ENCODE data around the gene DHRS1.
A peak's percentile ranks its signal among the peaks of the same experiment; 100 is the strongest.

Gene DHRS1

DNA sequence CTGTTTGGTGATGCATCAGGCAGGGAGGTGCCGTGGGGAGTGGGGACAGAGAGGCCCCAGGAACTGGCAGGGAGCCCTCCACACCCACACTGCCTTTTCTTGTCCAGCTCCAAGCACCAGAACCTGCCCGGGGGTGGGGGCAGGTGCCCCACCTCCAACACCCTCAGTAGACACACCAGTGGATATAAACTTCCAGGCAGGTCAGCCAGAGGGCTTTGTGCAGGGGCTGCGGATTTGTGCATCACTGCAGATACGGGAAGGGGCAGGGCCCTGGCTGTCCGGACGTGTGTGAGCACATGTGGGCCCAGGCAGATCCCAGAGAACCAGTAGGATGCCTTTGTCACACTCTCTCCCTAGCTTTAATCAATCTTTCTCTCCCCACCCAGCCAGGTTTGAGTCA is 35.3 kb downstream of the DHRS1 start:
- no peak for DNase-seq (ENCODE audit: low read depth, low spot score)

DNA sequence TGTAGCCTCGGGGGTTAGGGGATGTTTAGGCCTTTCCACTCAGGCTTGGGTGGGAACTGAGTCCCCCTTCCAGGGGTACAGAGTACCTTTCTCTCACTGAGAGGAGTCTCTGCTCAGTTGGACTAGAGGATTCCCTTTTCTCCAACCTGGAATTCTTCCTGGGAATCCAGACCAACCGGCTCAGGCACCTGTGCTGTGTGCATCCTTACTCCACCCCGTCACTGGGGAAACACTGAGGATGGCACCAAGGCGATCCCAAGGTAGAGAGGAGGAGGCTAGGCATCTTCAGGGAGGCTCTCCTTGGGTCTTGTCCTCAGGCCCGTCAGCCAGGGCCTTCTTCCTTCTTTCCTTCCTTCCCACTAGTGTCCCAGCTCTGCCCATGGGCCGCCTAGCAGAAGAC is 35.7 kb downstream of the DHRS1 start:
- DNase-seq (ENCODE audit: low read depth, low spot score): no peak

DNA sequence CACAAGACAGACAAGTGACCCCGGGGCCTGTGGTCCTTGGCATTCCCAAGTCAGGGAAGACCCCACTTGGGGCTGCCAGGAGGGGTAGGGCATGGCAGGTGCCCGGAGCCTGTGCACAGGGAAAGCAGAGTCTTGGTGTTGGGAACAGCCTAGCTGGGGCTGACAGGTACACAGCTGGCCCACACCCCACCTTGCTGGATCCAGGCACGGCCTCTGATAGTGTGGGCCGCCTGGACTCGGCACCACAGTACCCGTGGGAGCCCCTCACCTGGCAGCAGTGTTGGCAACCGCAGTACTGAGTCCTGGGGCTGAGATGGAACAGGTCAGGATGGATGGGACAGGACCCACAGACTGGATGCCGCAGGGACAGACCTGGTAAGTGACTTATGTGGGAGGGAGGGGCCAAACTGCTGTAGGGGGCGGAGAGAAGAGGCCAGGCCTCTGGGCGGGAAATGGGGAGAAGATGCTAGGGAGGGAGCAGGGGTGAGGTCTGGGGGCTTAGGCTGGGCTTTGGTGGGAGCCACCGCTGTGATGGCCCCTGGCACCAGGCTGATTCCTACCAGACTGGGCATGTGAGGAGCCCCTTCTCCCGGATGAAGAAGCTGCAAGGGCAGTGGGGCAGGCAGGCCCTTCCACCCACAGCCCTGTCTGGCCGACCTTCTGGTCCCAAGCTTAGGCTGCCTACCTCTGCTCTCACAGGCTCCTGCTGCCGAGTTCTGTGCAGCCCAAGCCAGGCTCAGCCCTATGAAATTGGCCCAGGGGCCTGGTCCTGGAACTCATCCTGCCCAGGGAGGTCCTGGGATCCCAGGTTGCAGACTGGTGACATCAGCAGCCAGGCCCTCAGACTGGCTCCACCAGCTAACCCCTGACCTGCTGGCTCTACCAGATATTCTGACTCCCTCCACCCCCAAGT is 36.5 kb downstream of the DHRS1 start, which contains the start of gene TGM1:
Gene TGM1 (minus strand): TSS at position 357 of the 913 bp plus-strand sequence. CDS start 825 bp downstream, outside the sequence.
- no peak for DNase-seq (ENCODE audit: low read depth, low spot score)

DNA sequence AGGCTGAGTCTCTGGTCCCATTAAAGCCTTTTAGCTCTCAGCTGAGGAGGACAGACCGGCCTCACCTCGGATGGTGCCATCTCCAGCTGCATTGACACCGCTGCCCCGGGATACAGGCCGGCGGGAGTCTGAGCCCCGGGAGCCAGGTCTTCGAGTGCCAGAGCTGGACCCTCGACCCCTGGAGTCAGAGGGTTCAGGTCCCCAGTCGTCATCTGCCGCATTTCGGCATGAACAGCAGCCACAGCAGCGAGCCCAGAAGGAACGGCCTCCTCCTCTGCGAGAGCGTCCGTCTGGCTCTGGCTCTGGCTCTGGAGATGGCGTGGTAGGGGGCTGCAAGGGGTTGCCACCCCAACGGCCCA is 37.6 kb downstream of the DHRS1 start:
- no peak for DNase-seq (ENCODE audit: low read depth, low spot score)

DNA sequence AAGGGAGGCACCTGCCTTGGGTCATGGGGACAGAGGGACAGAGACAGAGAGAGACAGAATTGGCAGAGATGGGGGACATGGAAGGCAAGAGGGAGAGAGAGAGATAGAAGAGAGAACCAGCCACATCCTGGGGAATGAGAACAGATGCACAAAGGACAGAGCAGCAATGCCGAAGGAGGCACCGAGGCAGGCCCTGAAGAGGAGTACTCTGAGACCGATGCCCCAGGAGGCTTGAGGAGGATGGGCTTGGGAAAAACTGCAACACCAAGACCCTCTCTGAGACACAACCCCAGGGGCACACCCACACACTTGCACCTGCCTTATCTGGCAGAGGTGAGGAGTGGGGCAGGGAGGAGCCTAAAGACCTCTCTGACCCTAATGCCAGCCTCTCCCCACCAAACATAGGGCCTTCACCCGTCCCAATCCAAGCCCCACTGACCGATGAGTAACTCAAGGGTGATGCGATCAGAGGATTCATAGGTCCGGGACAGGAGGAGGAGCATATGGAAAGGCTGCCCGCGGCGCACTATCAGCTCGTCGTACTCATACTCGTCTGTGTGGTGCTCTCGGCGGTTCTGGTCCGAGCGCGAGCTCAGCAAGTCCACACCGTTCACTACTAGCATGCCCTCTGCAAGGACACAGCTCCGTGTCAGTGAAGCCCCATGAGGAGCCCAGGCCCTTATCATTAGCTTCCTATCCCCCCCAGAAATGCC is 38.2 kb downstream of the DHRS1 start:
- DNase-seq (ENCODE audit: low read depth, low spot score): no peak

DNA sequence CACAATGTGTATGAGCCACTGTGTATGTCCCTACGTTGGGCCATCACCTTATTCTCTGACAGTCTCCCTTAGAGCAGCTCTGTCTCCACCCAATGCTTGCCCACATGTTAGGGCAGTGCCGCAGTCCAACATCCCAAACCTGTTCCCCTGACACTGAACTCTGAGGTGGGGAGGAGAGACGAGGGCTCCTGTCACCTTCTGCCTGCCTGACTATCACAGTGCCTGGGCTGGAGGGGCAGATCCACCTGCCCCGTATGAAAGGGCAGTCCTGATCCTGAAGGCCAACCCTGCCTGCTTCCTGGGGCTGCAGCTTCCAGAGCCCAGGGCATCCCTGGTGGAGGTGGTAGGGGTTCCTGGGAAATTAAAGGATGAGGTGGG is 38.8 kb downstream of the DHRS1 start:
- no peak for DNase-seq (ENCODE audit: low read depth, low spot score)

DNA sequence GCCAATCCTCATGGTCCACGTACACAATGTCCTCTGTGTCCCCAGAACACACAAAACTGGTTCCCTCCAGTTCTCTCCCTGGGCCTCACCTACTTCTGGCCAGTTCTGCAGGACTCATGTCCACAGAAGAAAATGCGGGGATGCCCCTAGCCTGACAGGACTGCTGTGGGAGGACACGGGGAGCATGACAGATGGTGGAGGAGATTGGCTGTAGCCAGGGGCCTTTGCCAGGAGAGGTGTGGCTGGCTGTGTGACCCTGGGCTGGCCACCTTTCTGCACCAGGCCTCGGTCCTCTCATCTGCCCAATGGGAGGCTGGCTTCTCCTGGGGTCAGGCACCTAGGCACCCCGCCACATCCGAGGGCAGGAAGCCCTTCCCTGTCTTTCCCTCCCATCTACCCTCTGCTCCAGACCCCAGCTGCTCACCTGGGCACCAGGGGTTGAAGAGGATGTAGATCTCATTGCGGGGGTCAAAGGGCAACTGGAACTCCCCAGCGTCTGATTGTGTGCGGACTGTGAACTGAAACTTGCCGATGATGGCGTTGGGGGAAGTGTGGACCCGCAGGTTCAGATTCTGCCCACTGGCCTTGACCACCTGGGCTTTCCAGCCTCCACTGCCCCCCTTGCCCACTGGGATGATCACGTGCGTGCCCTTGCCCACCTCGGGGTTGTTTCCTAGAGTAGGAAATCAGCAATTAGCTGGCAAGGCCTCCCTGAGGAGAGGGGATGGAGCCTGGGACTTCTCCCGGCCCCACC is 39.4 kb downstream of the DHRS1 start:
- no peak for DNase-seq (ENCODE audit: low read depth, low spot score)

DNA sequence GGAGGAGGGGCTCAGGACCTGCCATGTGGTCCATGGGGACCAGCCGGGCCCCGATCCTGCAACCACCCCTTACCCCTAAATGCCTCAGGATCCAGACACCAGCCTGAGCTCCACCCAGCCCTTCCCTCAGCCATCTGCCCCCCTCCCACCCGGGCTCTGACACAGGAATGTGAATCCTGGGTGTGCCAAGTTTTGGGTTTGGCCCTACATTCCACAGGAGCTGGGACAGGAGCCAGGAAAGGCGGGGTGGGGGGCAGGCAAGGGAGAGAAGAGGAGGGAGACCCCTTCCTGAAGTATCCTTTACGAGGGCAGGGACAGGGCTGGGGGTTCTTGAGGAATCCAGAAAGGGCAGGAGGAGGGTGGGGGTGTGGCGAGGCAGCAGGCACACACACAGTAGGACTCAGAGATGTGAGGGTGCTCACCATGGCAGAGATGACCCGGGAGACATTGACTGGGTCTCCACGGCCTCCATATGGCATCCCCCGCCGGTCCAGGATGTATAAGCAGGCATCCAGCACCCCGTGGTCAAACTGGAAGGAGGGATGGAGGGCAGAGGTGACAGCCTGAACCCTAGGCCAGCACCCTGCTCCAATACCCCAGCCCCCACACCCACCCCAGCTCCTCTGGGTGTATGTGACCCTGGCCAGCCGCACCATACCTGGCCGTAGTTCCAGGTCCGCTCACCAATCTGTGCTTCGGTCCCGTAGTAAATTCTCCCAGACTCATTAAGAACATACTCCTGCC is 40.1 kb downstream of the DHRS1 start:
- DNase-seq (ENCODE audit: low read depth, low spot score): peak; percentile 93

DNA sequence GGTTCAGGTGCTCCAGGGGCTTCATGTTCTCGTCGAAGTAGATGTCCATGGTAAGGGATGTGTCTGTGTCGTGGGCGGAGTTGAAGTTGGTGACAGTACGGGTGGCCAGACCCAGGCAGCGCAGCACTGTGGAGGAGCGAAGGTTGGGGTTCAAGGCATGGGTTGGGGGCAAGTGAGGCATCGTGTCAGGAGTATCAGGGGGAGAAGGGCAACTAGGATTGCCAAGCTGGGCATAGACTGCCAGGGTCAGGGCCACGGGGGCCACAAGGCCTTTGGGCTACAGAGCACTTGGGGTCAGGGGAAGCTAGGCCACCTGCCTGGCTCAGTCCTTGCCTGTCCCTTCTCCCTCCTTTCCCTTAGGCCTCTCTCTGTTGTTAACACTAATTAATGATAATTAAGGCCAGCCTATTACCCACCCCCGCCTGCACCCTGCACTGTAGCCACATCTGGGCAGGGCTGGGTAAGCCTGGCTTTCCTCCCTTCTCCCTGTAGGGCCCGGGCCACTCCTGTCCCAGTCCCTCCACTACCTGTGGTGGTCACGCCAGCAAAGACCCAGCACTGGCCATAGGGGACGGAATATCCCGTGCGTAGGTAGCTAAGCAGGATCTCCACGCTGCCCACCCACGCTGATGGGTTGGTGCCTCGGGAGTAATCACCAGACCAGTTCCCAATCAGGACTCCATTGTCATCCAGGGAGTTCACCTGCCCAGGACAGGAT is 40.9 kb downstream of the DHRS1 start:
- DNase-seq (ENCODE audit: low read depth, low spot score): no peak

DNA sequence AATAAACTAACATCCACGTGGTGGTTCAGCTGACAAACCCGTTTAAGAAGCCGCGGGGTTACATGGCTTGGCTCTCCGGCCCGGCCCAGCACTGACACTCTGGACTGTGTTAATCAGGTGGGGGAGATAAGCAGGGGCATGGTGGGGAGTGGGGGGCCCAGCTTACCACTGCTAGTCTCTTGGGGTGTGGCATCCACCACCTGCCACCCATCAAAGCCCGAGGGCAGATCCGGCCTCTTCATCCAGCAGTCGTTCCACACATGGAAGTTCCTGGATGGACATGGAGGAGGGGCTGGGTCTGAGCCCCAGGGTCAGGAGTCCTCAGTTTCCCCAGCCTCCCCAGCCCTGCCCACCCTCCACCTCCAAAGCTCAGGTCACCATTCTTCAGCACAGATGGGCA is 41.5 kb downstream of the DHRS1 start:
- DNase-seq (ENCODE audit: low read depth, low spot score): no peak

DNA sequence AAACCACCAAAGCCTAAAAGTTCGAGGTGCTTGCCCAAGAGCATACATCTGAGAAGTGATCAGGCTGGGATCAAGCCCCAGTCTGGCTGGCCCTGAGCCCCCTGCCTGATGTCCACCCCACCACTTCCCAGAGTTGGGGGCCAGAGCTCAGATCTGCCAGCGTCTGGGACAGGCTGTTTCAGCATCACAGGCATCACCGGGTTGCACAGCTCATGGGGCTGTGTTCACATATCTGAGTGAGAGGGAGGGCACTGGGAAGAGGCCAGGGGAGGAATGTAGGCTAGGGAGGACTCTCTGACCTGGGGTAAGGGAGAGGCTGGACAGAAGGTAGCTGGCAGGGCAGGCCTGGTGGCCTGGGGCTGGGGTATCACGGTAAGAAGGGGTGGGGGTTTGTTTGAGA is 42.6 kb downstream of the DHRS1 start:
- DNase-seq (ENCODE audit: low read depth, low spot score): no peak

DNA sequence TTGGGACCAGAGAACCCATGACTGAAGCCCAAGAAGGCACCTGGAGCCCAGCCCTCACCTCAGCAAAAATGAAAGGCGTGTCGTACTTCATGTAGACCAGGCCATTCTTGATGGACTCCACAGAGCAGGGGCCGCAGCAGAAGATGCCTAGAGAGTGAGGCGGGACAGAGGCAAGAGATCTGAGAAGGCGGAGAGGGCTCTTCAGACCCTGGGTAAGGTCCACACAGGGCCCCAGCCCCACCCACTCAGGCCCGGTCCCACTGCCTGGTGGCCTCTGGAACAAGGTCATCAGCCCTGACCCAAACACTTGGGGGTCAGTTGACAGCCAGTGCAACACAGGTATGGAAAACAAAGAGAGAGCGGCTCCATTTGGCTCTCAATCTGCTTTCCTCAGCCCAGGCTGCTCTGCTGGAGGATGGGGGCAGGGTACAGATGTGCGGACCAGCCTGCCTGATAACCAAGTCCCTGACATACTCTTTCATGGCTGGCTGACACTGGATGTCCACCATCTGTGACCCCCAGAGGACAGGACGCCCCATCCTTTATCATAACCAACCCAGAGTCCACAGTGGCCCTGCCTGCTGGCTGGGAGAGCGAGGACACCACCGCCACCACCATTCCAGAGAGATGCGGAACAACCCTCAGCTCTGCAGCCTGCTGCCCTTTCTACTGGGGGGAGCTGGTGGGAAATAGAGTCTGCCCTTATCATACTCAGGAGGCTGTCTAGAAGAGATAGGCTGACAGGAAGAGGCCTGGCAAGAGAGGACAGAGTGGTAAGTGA is 43.5 kb downstream of the DHRS1 start:
- no peak for DNase-seq (ENCODE audit: low read depth, low spot score)

DNA sequence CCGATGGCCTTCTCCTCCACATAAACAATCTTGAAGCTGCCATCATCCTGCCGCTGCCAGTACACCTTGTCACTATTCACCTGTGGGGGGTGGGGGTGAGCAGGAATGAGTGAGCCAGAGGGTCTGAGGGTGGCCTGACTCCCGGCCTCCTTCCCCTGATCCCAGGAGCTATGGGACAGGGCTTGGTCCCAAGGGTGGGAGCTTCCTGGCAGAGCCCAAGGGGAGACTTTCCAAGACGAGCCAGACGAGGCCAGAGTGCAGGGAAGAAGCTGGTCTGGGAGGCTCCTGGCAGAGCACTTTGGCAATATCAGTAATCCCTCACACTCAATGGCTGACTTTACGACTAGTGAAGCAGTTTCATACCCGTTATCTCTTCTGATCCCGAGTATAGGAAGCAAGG is 44.1 kb downstream of the DHRS1 start:
- no peak for DNase-seq (ENCODE audit: low read depth, low spot score)

DNA sequence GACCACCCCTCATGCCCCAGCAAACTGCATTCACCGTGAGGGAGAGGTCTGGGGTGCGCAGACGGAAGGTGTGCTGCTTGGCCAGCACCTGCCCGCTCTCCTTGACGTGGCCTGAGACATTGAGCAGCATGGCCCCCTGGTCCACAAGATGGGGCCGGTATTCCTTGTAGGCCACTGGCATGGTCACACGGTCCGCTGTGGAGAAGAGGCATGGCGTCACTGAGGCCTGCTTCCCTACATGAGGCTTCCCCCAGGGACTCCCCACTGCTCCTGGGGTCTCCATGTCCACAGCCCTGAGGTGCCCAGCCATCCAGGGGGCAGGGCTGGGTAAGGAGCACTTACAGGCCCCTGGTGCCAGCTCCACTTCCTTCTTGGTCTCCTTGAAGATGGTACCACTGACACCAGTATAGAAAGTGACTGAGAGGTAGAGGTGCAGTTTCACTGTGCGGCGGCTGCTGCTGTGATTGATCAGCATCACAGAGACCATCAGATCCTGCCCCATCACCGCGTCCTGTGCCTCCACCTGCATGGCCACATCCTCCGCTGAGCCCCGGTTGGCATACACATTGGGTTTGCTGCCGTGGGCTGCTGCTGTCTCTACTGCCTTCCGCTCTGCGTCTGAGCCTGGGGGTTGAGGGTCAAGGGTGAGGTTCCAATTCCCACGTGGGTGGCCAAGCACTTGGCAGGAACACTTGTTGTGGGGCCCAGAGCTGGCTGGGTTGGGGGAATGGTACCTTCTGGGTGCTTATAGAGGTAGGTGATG is 44.8 kb downstream of the DHRS1 start:
- no peak for DNase-seq (ENCODE audit: low read depth, low spot score)

DNA sequence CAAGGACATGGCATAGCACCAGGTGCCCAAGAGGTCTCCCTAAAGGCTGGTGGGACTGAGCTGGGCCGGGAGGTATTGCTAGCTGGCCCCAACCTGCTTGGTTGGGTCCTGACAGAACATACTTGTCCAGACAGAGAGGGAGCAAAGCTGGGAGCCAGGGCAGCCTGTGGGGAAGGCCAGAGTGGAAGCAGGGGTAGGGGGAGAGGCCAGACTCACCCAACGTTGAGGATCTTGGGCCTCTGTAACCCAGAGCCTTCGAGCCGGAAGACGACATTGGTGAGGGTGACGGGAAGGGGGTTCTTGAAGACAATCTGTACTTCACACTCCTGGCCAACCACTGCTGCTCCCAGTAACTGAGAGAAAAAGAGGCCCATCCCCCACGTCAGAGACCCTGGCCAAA is 45.6 kb downstream of the DHRS1 start:
- DNase-seq (ENCODE audit: low read depth, low spot score): no peak

DNA sequence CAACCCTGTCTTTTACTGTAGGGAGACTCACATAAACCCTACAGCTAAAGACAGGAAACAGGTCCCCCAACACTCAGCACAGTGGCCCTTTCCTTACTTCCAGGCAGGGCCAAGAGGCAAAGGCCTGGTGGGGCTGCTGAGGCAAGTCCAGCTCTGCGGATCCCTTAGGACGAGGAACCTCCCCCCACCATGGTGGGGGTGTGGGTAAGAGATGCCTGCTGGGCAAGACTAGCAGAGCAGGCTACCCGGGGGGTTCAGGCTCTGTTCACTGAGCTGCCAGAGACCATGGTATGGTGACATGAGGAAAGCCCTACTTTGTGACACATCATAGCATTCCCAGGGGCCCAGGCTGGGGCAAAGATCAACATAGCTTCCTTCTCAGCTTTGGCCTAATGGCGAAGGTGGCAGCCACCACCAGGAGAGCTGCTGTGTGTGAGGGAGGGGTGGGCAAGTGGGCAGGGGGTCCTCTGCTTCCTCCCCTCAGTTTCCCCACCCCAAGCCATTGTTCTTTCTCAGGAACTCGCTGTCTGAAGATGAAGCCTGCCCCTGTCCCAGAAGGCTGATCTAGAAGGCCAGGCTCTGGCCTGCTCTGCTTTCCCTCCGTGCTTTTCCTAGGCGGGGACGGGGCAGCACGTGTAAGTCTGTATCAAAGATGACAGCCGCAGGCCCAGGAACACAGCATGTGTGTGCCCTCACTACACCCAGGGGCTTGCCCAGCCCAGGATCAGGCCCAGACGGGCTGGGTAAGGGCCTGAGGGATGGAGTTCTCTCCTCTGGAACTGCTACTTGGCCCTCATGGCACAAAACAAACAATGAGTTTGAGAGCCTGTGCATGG is 47.1 kb downstream of the DHRS1 start:
- DNase-seq (ENCODE audit: low read depth, low spot score): no peak

DNA sequence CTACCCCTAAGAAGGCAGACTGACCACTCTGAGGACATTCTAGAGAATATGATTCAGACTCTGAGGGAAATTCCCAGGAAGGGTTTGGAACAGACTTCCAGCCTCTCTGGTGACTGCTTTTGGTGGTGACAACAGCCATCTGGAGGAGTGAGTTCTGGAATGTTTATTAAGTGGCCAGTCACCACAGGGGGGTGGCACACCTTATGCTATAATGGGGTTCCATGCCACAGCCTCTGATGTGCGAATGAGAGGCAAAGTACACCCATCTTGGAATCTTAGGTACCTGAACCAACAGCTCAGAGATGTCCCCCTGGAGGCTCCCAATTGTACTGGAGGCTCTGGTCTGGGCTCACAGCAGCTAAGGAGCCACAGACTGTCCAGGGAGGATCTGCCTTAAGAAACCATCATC is 47.7 kb downstream of the DHRS1 start:
- DNase-seq (ENCODE audit: low read depth, low spot score): peak; percentile 71

DNA sequence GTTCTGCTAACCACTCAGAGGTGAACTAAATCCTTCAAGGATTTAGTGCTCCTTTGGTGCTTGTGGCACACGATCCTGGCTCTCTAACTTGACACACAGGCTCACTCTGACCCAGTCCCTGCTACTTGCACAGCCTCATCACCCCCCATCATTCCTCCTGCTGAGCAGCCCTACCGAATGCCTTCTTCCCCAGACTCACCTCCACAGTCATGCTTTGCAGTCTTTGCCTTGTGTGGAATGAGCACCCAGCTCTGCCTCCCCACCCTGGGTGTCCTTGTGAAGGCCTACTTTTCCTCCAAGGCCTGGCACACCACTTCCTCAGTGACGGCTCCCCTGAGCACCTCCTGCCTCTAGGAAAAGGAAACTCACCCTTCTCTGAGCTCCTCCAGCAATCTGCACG is 49.2 kb downstream of the DHRS1 start:
- no peak for DNase-seq (ENCODE audit: low read depth, low spot score)
